Endothelial cell of umbilical vein (primary cell): ENCODE measurements around the gene USPL1. TPM values are rescaled to one million over a fixed set of nuclear protein-coding genes. Genes with fewer than 3 reads are reported as not detected.

Source experiments
- BruUV-seq: library from RNA; stranded (reverse); fragments of 400-500 nt; replicated peaks from 2 replicates; lab custom pipeline; 2021; lab: Mats Ljungman, UMichigan
- CTCF ChIA-PET: fragments of 300-600, 350-600 bp; sonication (Branson Sonifier 250); formaldehyde crosslinking; loops from one replicate; lab custom pipeline; 2021; ENCODE audit warnings: antibody characterized with exemption, inconsistent platforms; lab: Charles Lee
- POLR2A ChIA-PET: fragments of 300-600, 350-600 bp; sonication (Branson Sonifier 250); formaldehyde crosslinking; loops from one replicate; lab custom pipeline; 2021; ENCODE audit warnings: antibody characterized with exemption, inconsistent platforms; lab: Charles Lee
- DNase-seq: peaks from one replicate; pipeline ENCODE4 v3.0.0-alpha.2; 2011; ENCODE audit warnings: low read depth, low spot score
- FAIRE-seq: peaks from 2 replicates; lab custom pipeline; 2011; peaks lifted over from hg19 to GRCh38; lab: Jason Lieb, UNC
- H2AFZ ChIP-seq: 2 replicates; pipeline ENCODE4 v1.6.0; 2012; ENCODE audit warnings: low read depth, low read length, control low read depth, inconsistent platforms
- H3K27ac ChIP-seq: 2 replicates; pipeline ENCODE4 v1.5.1; 2011; ENCODE audit warnings: low read depth, mild to moderate bottlenecking, control low read depth, low read length, moderate library complexity; ENCODE audit not compliant: insufficient read depth
- H3K27me3 ChIP-seq, 2 experiments: 2 replicates each; pipeline versions ENCODE4 v1.6.0 to v1.6.1; 2011; ENCODE audit warnings: low read length in 2 of 2, mixed read lengths in 1 of 2; ENCODE audit not compliant: control insufficient read depth in 2 of 2, insufficient read depth in 2 of 2
- H3K36me3 ChIP-seq, 2 experiments: 2 replicates in 1 of 2; 3 replicates in 1 of 2; pipeline ENCODE4 v1.5.1; 2011; ENCODE audit warnings: low read length in 2 of 2, mild to moderate bottlenecking in 1 of 2, moderate library complexity in 1 of 2; ENCODE audit not compliant: control insufficient read depth in 2 of 2, insufficient read depth in 2 of 2; ENCODE audit errors: extremely low read depth in 1 of 2
- H3K4me1 ChIP-seq: 3 replicates; pipeline ENCODE4 v1.5.1; 2011; ENCODE audit warnings: mild to moderate bottlenecking, low read length; ENCODE audit not compliant: control insufficient read depth, insufficient read depth; ENCODE audit errors: extremely low read depth
- H3K4me2 ChIP-seq: 2 replicates; pipeline ENCODE4 v1.6.1; 2011; ENCODE audit warnings: low read length, control low read depth, mixed read lengths; ENCODE audit not compliant: insufficient read depth
- H3K4me3 ChIP-seq, 3 experiments: fragments of 200-600 bp in 1 of 3; sonication (generic), shearing (Covaris generic) in 1 of 3; replicated peaks in 1 of 3; 2 replicates each; pipeline ENCODE4 v1.5.1; 2011 to 2016; ENCODE audit warnings: control low read depth in 3 of 3, low read length in 3 of 3, mild to moderate bottlenecking in 2 of 3, inconsistent platforms in 1 of 3, low read depth in 1 of 3, moderate library complexity in 1 of 3; ENCODE audit not compliant: insufficient read depth in 1 of 3
- H3K79me2 ChIP-seq: 2 replicates; pipeline ENCODE4 v1.6.0; 2012; ENCODE audit warnings: low read length, inconsistent platforms; ENCODE audit not compliant: control insufficient read depth, insufficient read depth
- H3K9ac ChIP-seq: replicated peaks from 2 replicates; pipeline ENCODE3; 2011; ENCODE audit warnings: low read length, control low read depth; ENCODE audit not compliant: insufficient read depth; ENCODE audit errors: extremely low read depth
- H3K9me1 ChIP-seq: replicated peaks from 3 replicates; pipeline ENCODE4 v1.6.0; 2011; ENCODE audit warnings: mild to moderate bottlenecking, low read length; ENCODE audit not compliant: control insufficient read depth, insufficient read depth; ENCODE audit errors: extremely low read depth
- H3K9me3 ChIP-seq: replicated peaks from 2 replicates; pipeline ENCODE4 v1.5.1; 2012; ENCODE audit warnings: low read length, inconsistent platforms; ENCODE audit not compliant: control insufficient read depth, insufficient read depth
- H4K20me1 ChIP-seq: replicated peaks from 2 replicates; pipeline ENCODE3; 2011; ENCODE audit warnings: mild to moderate bottlenecking, low read length; ENCODE audit not compliant: control insufficient read depth, insufficient read depth; ENCODE audit errors: extremely low read depth
- CTCF ChIP-seq, 2 donors: IDR thresholded peaks; 1 replicate in 1 of 2; 2 replicates in 1 of 2; pipeline ENCODE4 v1.5.1; 2011; ENCODE audit warnings: low read length in 2 of 2, mild to moderate bottlenecking in 2 of 2, moderate library complexity in 2 of 2, control low read depth in 1 of 2, inconsistent platforms in 1 of 2, low read depth in 1 of 2; ENCODE audit not compliant: insufficient read depth in 1 of 2; ENCODE audit errors: extremely low read depth in 1 of 2
- EZH2 ChIP-seq: IDR thresholded peaks from 2 replicates; pipeline ENCODE4 v1.6.1; 2012; ENCODE audit warnings: borderline replicate concordance, low read depth, mild to moderate bottlenecking, moderate library complexity, low read length, inconsistent platforms; ENCODE audit not compliant: severe bottlenecking
- FOS ChIP-seq: IDR thresholded peaks from 2 replicates; pipeline ENCODE4 v1.6.1; 2011; ENCODE audit warnings: mild to moderate bottlenecking, low read length, moderate library complexity, borderline replicate concordance; ENCODE audit not compliant: insufficient read depth
- GATA2 ChIP-seq: IDR thresholded peaks from 2 replicates; pipeline ENCODE4 v1.7.0; 2011; ENCODE audit warnings: low read depth, mild to moderate bottlenecking, moderate library complexity, mixed read lengths, low read length; ENCODE audit not compliant: insufficient read length, insufficient read depth
- JUN ChIP-seq: IDR thresholded peaks from 2 replicates; pipeline ENCODE4 v1.6.1; 2011; ENCODE audit warnings: borderline replicate concordance, low read depth; ENCODE audit not compliant: insufficient read length, insufficient read depth
- MAX ChIP-seq: IDR thresholded peaks from 2 replicates; pipeline ENCODE4 v1.6.1; 2011; ENCODE audit not compliant: insufficient read depth, insufficient read length
- MYC ChIP-seq: IDR thresholded peaks from one replicate; pipeline ENCODE4 v1.6.1; 2011; ENCODE audit warnings: mild to moderate bottlenecking, low read depth, low read length
- POLR2A ChIP-seq: IDR thresholded peaks from 2 replicates; pipeline ENCODE4 v1.6.1; 2012; ENCODE audit warnings: low read depth, mild to moderate bottlenecking, control low read depth, low read length
- POLR2AphosphoS5 ChIP-seq: IDR thresholded peaks from 2 replicates; pipeline ENCODE4 v1.6.1; 2012; ENCODE audit warnings: low read depth, mild to moderate bottlenecking, control low read depth, low read length, moderate library complexity; ENCODE audit not compliant: insufficient read depth
- dilution Hi-C: fragments of 300-500 bp; cut with MboI; formaldehyde crosslinking; loops from one replicate; pipeline ENCODE4 v1.15.0; 2019; ENCODE audit warnings: low sequenced_read_pairs; ENCODE audit not compliant: extremely low pct_ligation_motif_present
- intact Hi-C: fragments of 100-400 bp; cut with micrococcal nuclease; formaldehyde crosslinking; loops from one replicate; pipeline ENCODE4 v1.10.0; 2022
- polyA plus RNA-seq, 4 experiments: library from polyadenylated mRNA; depleted of rRNA in 3 of 4; stranded (reverse) in 3 of 4; unstranded in 1 of 4; fragments of >200 nt; gene quantifications; 2 replicates each; pipeline versions ENCODE4 v1.2.1 to v1.2.3, GENCODE V29; 2011 to 2012; ENCODE audit warnings: missing spikeins in 1 of 4
- total RNA-seq: library from RNA; stranded (reverse); gene quantifications from 2 replicates; pipeline ENCODE4 v1.2.3, GENCODE V29; 2021

Gene USPL1
- total and polyA plus RNA-seq, 2 donors (not counting 3 experiments of a cell fraction or from before 2014, with no cell fraction given), result 14.6 to 21.0 TPM

- Histone ChIP-seq H3K27me3 (no peaks in the 10 kb centered on the region), H3K4me2 (no peak overlapping the region), H3K9ac (no peak overlapping the region), H3K79me2 (no peaks in the 10 kb centered on the region), H3K4me1 (peaks cover 13% of the 10 kb centered on the region), H2AFZ (no peak overlapping the region), H3K4me3 (no peak overlapping the region), H3K9me1 (no peaks in the 10 kb centered on the region), H4K20me1 (no peaks in the 10 kb centered on the region), H3K36me3 (no peaks in the 10 kb centered on the region), H3K9me3 (no peaks in the 10 kb centered on the region), H3K27ac (no peak overlapping the region)
- no TSS peak for BruUV-seq
- dilution Hi-C loops, result loop anchor here (25.0 kb wide), 1 partner anchor 95 kb away; no protein-coding TSS in a partner anchor
- intact Hi-C loops, result no loop called here
- ChIA-PET CTCF (no interaction called here), POLR2A (no interaction called here)
- FAIRE-seq, result no peak
- no peak for DNase-seq
- TF ChIP-seq FOS (no peak), POLR2AphosphoS5 (no peak), MYC (no peak), POLR2A (no peak), JUN (no peak), CTCF (IDR thresholded peaks at IDR 0.05; ENCODE audit: extremely low read depth in 1 of 2, insufficient read depth in 1 of 2, low read depth in 1 of 2, low read length in 2 of 2) (no peak), EZH2 (no peak), MAX (no peak), GATA2 (no peak)
Measured at GRCh38 chr13:30692113-30692512, 74.4 kb downstream of the USPL1 start.
